Measurements from ENCODE around the gene AP3B2.

DNA sequence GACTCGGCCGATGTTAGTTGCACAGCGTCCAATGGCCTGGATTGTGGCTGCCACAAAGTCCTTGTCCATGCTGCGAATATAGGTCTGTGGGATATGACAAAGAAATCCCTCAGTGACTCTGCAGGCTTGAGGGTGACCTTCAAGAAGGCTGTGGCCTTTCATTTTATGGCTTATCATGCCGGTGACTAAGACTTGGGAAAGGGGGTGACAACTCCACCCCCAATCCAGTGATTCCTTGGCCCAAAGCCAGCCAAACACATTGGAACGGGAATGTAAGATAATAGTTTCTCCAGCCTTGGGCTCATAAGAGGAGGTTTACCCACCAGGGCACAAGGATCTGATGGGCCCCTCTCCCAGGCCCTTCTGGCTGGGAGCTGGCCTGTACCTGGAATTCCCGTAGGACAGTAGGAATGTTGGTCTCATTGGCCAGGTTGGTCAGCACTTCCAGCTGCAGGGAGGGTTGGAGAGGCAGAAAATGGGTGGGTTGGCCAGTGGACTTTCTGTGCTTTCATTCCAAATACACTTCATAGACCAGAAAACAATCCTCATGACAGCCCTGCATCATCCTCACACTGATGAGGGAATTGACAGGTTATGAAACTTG, 31.9 kb downstream of the AP3B2 start:
- TF ChIP-seq, protein P1, sequence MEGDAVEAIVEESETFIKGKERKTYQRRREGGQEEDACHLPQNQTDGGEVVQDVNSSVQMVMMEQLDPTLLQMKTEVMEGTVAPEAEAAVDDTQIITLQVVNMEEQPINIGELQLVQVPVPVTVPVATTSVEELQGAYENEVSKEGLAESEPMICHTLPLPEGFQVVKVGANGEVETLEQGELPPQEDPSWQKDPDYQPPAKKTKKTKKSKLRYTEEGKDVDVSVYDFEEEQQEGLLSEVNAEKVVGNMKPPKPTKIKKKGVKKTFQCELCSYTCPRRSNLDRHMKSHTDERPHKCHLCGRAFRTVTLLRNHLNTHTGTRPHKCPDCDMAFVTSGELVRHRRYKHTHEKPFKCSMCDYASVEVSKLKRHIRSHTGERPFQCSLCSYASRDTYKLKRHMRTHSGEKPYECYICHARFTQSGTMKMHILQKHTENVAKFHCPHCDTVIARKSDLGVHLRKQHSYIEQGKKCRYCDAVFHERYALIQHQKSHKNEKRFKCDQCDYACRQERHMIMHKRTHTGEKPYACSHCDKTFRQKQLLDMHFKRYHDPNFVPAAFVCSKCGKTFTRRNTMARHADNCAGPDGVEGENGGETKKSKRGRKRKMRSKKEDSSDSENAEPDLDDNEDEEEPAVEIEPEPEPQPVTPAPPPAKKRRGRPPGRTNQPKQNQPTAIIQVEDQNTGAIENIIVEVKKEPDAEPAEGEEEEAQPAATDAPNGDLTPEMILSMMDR (IDR thresholded peaks at IDR 0.05) = no peak
- no peak for TF ChIP-seq POLR2A (IDR thresholded peaks at IDR 0.05)

All from testis (tissue), 2 donors.